ENCODE measurements around the gene LIN37.
"Not testable (repeated sequence)": the region's sequence is repeated elsewhere in the genome, so short reads cannot be mapped to it uniquely, and the experiment has no call there.

LIN37 gene

GRCh38 chr19:35719402-35720162 lies 28.8 kb upstream of the LIN37 start:
- DNase-seq (ENCODE audit: low spot score), result no peak

- no peak for DNase-seq (ENCODE audit: low spot score)
Observed at GRCh38 chr19:35720163-35720524, 28.2 kb upstream of the LIN37 start.

- DNase-seq (ENCODE audit: low spot score), result no peak
Observed at GRCh38 chr19:35720648-35721047, 27.7 kb upstream of the LIN37 start.

- no peak for DNase-seq (ENCODE audit: low spot score)
Observed at GRCh38 chr19:35721374-35721773, 27.0 kb upstream of the LIN37 start.

- DNase-seq (ENCODE audit: low spot score), result no peak
Observed at GRCh38 chr19:35722461-35722860, 25.9 kb upstream of the LIN37 start.

- no peak for DNase-seq (ENCODE audit: low spot score)
Observed at GRCh38 chr19:35722897-35723296, 25.5 kb upstream of the LIN37 start.

GRCh38 chr19:35723671-35724070 lies 24.7 kb upstream of the LIN37 start:
- DNase-seq (ENCODE audit: low spot score), result no peak

- not testable (repeated sequence) for DNase-seq (ENCODE audit: low spot score)
Observed at GRCh38 chr19:35724132-35724531, 24.2 kb upstream of the LIN37 start.

- no peak for DNase-seq (ENCODE audit: low spot score)
Observed at GRCh38 chr19:35724560-35724959, 23.8 kb upstream of the LIN37 start.

GRCh38 chr19:35725216-35725861 lies 23.0 kb upstream of the LIN37 start:
- no peak for DNase-seq (ENCODE audit: low spot score)

GRCh38 chr19:35727053-35727955 lies 21.1 kb upstream of the LIN37 start:
- no peak for DNase-seq (ENCODE audit: low spot score)

GRCh38 chr19:35727956-35728706 lies 20.2 kb upstream of the LIN37 start:
- DNase-seq (ENCODE audit: low spot score), result no peak

- DNase-seq (ENCODE audit: low spot score), result no peak
Observed at GRCh38 chr19:35729021-35729420, 19.4 kb upstream of the LIN37 start.

GRCh38 chr19:35729763-35730162 lies 18.6 kb upstream of the LIN37 start:
- no peak for DNase-seq (ENCODE audit: low spot score)

GRCh38 chr19:35730326-35730725 lies 18.1 kb upstream of the LIN37 start:
- DNase-seq (ENCODE audit: low spot score), result no peak

GRCh38 chr19:35731353-35731752 lies 17.0 kb upstream of the LIN37 start:
- DNase-seq (ENCODE audit: low spot score), result no peak

GRCh38 chr19:35731779-35732405 lies 16.5 kb upstream of the LIN37 start:
- DNase-seq (ENCODE audit: low spot score), result no peak

GRCh38 chr19:35732540-35733179 lies 15.7 kb upstream of the LIN37 start:
- no peak for DNase-seq (ENCODE audit: low spot score)

GRCh38 chr19:35733180-35734125 lies 14.9 kb upstream of the LIN37 start:
- DNase-seq (ENCODE audit: low spot score), result no peak

GRCh38 chr19:35734273-35734672 lies 14.1 kb upstream of the LIN37 start:
- no peak for DNase-seq (ENCODE audit: low spot score)

All from AG08396 (cell line).